Panc1 (cell line): ENCODE results near the gene CADM1. TPM values are rescaled to one million over a fixed set of nuclear protein-coding genes. Genes with fewer than 3 reads are reported as not detected.

Experiments
- ATAC-seq: fragments of 200-7000 bp; cut with Tn5 transposase; 2 replicates; pipeline ENCODE4 v1.9.1; 2020; ENCODE audit warnings: mild to moderate bottlenecking, moderate library complexity
- BruUV-seq: library from RNA; stranded (reverse); fragments of 400-500 nt; replicated peaks from 2 replicates; lab custom pipeline; 2021; lab: Mats Ljungman, UMichigan
- CTCF ChIA-PET: fragments of 300-600 bp; sonication (Branson Sonifier 250); formaldehyde crosslinking; loops from one replicate; lab custom pipeline; 2022; ENCODE audit warnings: antibody characterized with exemption; lab: Charles Lee
- POLR2A ChIA-PET: fragments of 300-600 bp; sonication (Branson Sonifier 250); formaldehyde crosslinking; loops from one replicate; lab custom pipeline; 2022; ENCODE audit warnings: antibody characterized with exemption; lab: Charles Lee
- DNase-seq: peaks from one replicate; pipeline ENCODE4 v3.0.0-alpha.2; 2010; ENCODE audit warnings: low read depth, low spot score
- H3K27ac ChIP-seq: 2 replicates; pipeline ENCODE4 v1.5.1; 2011; ENCODE audit warnings: mild to moderate bottlenecking, low read length, inconsistent platforms
- H3K27me3 ChIP-seq: fragments of 200-500 bp; sonication (Bioruptor generic); 2 replicates; pipeline ENCODE4 v1.6.0; 2014; ENCODE audit warnings: low read length, inconsistent platforms; ENCODE audit not compliant: control insufficient read depth, insufficient read depth
- H3K36me3 ChIP-seq: fragments of 200-500 bp; sonication (Bioruptor generic); 2 replicates; pipeline ENCODE4 v1.5.1; 2014; ENCODE audit warnings: inconsistent platforms, mild to moderate bottlenecking, low read length, moderate library complexity; ENCODE audit not compliant: control insufficient read depth, insufficient read depth
- H3K4me1 ChIP-seq: 2 replicates; pipeline ENCODE4 v1.5.1; 2011; ENCODE audit warnings: inconsistent platforms, mild to moderate bottlenecking, low read length, moderate library complexity; ENCODE audit not compliant: control insufficient read depth, insufficient read depth
- H3K4me3 ChIP-seq, 2 experiments: 2 replicates each; pipeline ENCODE4 v1.5.1; 2011 to 2012; ENCODE audit warnings: low read depth in 2 of 2, low read length in 2 of 2, mild to moderate bottlenecking in 2 of 2, inconsistent platforms in 1 of 2, moderate library complexity in 1 of 2
- H3K9me3 ChIP-seq: fragments of 200-500 bp; sonication (Bioruptor generic); 2 replicates; pipeline ENCODE4 v1.5.1; 2014; ENCODE audit warnings: low read depth, mild to moderate bottlenecking, inconsistent platforms, low read length, moderate library complexity; ENCODE audit not compliant: control insufficient read depth, insufficient read depth
- CTCF ChIP-seq: fragments of 450-650 bp; IDR thresholded peaks from 2 replicates; pipeline ENCODE4 v1.5.1; 2017; ENCODE audit warnings: mild to moderate bottlenecking
- POLR2AphosphoS5 ChIP-seq: IDR thresholded peaks from 2 replicates; pipeline ENCODE4 v1.6.1; 2012; ENCODE audit warnings: mild to moderate bottlenecking, low read depth, low read length, moderate library complexity
- SIN3A ChIP-seq: IDR thresholded peaks from 2 replicates; pipeline ENCODE4 v1.6.1; 2012; ENCODE audit warnings: low read depth, mild to moderate bottlenecking, low read length, moderate library complexity, borderline replicate concordance; ENCODE audit not compliant: insufficient read depth
- TCF7L2 ChIP-seq: IDR thresholded peaks from 2 replicates; pipeline ENCODE4 v1.6.1; 2011; ENCODE audit warnings: mild to moderate bottlenecking, low read depth, low read length, inconsistent platforms
- in situ Hi-C: cut with HindIII; loops from 2 replicates; pipeline ENCODE4 v1.10.0; 2016; ENCODE audit warnings: low sequenced_read_pairs, low pct_unique_long_range_greater_than_20kb
- intact Hi-C: fragments of 100-400 bp; cut with micrococcal nuclease; formaldehyde crosslinking; loops from one replicate; pipeline ENCODE4 v1.10.0; 2022; ENCODE audit not compliant: unreplicated experiment
- total RNA-seq: library from RNA; stranded (reverse); gene quantifications from one replicate; pipeline ENCODE4 v1.2.1, GENCODE V29; 2021; ENCODE audit not compliant: unreplicated experiment
- TF ChIP-seq, protein P1 (sequence below), 2 experiments: IDR thresholded peaks; 2 replicates each; pipeline ENCODE4 v1.6.1; 2011 to 2012; ENCODE audit warnings: low read depth in 2 of 2, control low read depth in 1 of 2, low read length in 1 of 2, mild to moderate bottlenecking in 1 of 2, moderate library complexity in 1 of 2; ENCODE audit not compliant: insufficient read depth in 1 of 2

CADM1 gene
- total RNA-seq, 1 experiment from 2014 or later: 3.9 TPM

- CTCF ChIA-PET: no interaction called here
- ATAC-seq (no peak), DNase-seq (no peak)
- intact Hi-C loops: no loop called here
- in situ Hi-C loops: no loop called here
- H3K27me3 ChIP-seq: no peaks in the 10 kb centered on the region
- no peak overlapping the region for H3K4me3 ChIP-seq
- POLR2A ChIA-PET: no interaction called here
- no peak overlapping the region for H3K27ac ChIP-seq
- H3K4me1 ChIP-seq: no peaks in the 10 kb centered on the region
- H3K36me3 ChIP-seq: no peaks in the 10 kb centered on the region
- TF ChIP-seq CTCF (no peak), TCF7L2 (no peak), POLR2AphosphoS5 (no peak), SIN3A (no peak)
- TF ChIP-seq, protein P1, sequence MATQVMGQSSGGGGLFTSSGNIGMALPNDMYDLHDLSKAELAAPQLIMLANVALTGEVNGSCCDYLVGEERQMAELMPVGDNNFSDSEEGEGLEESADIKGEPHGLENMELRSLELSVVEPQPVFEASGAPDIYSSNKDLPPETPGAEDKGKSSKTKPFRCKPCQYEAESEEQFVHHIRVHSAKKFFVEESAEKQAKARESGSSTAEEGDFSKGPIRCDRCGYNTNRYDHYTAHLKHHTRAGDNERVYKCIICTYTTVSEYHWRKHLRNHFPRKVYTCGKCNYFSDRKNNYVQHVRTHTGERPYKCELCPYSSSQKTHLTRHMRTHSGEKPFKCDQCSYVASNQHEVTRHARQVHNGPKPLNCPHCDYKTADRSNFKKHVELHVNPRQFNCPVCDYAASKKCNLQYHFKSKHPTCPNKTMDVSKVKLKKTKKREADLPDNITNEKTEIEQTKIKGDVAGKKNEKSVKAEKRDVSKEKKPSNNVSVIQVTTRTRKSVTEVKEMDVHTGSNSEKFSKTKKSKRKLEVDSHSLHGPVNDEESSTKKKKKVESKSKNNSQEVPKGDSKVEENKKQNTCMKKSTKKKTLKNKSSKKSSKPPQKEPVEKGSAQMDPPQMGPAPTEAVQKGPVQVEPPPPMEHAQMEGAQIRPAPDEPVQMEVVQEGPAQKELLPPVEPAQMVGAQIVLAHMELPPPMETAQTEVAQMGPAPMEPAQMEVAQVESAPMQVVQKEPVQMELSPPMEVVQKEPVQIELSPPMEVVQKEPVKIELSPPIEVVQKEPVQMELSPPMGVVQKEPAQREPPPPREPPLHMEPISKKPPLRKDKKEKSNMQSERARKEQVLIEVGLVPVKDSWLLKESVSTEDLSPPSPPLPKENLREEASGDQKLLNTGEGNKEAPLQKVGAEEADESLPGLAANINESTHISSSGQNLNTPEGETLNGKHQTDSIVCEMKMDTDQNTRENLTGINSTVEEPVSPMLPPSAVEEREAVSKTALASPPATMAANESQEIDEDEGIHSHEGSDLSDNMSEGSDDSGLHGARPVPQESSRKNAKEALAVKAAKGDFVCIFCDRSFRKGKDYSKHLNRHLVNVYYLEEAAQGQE (IDR thresholded peaks at IDR 0.05; ENCODE audit: insufficient read depth in 1 of 2, low read depth in 2 of 2, low read length in 1 of 2): no peak
- no peaks in the 10 kb centered on the region for H3K9me3 ChIP-seq
- no TSS peak for BruUV-seq
Observed at GRCh38 chr11:115481528-115481927, 22.7 kb downstream of the CADM1 start.

DNA sequence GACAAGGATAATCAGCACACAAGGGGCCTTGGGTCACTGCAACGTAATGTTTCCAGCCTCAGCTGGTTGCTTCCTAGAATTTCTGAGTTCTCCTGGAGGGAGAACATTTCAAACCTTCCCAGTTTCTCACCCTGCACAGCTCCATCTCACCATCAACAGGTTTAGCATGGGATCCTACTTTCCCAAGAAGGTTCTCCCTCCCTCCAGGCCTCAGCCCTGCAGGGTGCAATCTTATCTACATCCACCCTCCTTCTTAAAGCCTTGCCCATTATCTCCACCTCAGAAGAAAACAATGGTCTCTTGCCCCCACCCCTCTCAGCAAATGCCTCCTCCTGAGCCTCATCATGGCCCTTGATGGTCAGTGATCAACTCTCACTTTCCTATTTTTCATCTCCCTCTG lies 23.6 kb downstream of the CADM1 start:
- CTCF ChIA-PET: no interaction called here
- H3K36me3 ChIP-seq: no peaks in the 10 kb centered on the region
- ATAC-seq: no peak
- POLR2A ChIA-PET: no interaction called here
- in situ Hi-C loops (no loop called here), intact Hi-C loops (no loop called here)
- H3K27ac ChIP-seq: no peak overlapping the region
- TF ChIP-seq, protein P1 (IDR thresholded peaks at IDR 0.05; ENCODE audit: insufficient read depth in 1 of 2, low read depth in 2 of 2, low read length in 1 of 2): no peak
- no peak for TF ChIP-seq POLR2AphosphoS5
- TF ChIP-seq TCF7L2: no peak
- no peak for TF ChIP-seq CTCF
- no peak for TF ChIP-seq SIN3A
- no peaks in the 10 kb centered on the region for H3K4me1 ChIP-seq
- BruUV-seq: no TSS peak
- H3K27me3 ChIP-seq: no peaks in the 10 kb centered on the region
- DNase-seq: no peak
- no peaks in the 10 kb centered on the region for H3K9me3 ChIP-seq
- no peak overlapping the region for H3K4me3 ChIP-seq
